GM12801 (cell line): ENCODE measurements around the gene DNAJC27.

Experiments used
- TF ChIP-seq, protein P1 (sequence below): IDR thresholded peaks from one replicate; pipeline ENCODE4 v1.5.1; 2011; ENCODE audit warnings: control low read depth; ENCODE audit not compliant: insufficient read length; ENCODE audit errors: extremely low read depth

Gene DNAJC27

DNA sequence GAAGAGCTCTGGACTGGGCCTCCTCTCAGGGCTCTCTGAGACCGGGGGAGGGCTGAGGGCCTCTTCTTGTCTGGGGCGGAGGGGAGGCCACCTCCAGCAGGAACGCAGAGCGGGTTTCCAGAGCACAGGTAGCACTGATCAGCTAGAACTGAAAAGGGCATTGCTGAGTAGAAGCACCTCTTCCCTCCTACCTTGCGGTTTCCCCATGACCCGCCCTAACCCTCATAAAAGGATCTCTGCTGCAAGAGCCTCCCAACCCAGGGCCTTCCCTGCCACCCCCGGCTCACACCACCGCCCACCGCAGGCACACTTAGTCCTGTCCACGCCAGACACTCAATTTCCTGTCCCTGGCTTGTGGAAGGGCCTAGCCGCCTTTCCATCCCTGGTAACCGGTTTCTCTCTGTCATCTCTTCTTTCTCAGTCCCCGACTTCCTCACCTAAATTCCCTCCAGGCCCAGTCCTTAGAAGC is 52.7 kb downstream of the DNAJC27 start:
- TF ChIP-seq, protein P1, sequence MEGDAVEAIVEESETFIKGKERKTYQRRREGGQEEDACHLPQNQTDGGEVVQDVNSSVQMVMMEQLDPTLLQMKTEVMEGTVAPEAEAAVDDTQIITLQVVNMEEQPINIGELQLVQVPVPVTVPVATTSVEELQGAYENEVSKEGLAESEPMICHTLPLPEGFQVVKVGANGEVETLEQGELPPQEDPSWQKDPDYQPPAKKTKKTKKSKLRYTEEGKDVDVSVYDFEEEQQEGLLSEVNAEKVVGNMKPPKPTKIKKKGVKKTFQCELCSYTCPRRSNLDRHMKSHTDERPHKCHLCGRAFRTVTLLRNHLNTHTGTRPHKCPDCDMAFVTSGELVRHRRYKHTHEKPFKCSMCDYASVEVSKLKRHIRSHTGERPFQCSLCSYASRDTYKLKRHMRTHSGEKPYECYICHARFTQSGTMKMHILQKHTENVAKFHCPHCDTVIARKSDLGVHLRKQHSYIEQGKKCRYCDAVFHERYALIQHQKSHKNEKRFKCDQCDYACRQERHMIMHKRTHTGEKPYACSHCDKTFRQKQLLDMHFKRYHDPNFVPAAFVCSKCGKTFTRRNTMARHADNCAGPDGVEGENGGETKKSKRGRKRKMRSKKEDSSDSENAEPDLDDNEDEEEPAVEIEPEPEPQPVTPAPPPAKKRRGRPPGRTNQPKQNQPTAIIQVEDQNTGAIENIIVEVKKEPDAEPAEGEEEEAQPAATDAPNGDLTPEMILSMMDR, result no peak

DNA sequence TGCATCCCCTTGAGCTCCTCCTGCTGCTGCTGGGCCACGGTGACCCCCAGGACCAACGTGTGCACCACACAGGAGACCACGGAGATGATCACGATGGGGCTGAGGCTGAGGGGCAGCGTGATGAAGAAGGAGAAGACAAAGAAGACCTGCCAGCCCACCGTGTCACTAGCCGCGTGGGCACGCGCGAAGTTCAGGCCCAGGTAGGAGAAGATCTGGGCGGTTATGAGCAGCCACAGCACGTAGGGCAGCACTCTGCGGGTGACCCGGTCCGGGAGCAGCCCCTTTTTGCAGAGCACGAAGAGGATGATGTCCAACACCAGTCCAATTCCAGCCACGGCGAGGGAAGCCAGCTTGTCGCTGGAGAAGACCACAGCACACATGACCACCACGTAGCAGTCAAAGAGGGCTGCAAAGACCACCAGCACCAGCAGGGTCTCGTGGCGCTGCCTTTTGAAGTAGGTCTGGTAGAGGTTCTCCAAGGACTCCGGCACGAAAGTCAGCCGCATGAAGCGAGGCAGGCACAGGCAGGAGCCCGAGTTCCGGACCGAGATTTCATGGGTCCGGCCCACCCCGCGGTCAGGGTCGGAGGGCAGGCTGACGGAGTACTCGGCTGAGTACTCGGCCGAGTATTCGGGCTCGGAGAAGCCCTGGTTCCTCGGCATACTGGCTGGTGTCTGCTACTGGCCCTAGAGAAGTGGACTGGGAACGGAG is 53.3 kb downstream of the DNAJC27 start:
- TF ChIP-seq, protein P1, result no peak

DNA sequence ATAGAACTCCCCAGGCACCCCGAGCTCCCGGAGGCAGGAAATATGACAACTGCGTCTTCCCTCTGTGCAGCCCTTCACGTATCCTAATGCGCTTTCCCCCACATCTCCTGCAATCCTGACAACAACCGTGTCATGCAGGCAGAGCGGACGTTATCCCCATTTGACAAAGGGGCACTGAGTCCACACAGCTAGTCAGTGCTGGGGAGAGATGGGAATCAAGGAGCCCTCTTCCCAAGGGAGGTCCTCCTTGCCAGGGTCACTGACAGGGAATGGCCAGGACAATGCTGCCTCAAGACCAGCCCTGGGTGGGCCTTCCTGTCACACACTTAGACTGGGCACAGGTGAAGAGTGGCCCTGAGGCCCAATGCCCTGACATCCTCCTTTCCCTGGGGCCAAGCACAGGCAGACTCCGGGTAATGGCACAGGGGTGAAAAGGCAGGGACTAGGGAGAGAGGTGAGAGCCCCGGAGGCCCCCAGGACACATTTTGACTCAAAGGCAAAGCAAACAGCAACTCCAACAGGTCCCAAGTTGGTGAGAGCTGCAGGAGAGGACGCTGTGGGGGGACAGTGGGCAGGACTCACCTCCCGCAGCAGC is 53.9 kb downstream of the DNAJC27 start:
- TF ChIP-seq, protein P1, result no peak

DNA sequence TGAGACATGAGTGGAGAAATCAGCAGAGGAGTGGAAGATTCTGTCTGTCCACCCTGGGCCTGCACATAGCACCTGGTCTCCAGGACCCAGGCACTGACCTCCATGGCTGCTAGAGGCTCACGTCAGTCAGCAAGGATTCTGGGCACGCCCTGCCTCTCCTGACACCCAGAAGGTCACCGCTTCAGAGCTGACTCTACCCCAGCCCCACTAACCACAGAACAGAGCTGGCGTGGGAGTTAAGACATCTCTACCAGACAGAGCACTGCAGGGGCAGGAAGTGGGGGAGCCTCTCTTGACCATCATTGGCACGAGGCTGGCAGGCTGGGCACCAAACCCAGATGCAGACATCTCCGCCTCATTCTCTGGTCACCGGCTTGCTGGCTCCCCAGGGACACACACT is 54.7 kb downstream of the DNAJC27 start:
- TF ChIP-seq, protein P1, result no peak

DNA sequence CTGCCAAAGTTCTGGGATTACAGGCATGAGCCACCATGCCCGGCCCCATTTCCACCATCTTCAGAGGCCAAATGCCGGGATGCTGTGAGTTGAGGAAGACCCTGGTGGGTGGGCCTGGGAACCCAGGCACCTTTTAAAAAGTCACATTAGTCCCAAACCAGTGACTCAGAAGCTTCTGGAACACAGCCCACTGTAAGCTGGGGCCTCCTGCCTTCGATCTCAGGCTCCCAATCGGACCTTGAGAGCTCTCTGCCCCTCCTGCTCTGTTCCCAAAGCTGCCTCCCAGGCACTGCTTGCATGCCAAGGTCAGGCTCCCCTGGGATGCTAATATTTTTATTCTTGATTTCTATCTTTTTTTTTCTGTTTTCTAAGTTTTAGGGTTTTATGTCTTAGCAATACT is 56.0 kb downstream of the DNAJC27 start:
- TF ChIP-seq, protein P1, result no peak

DNA sequence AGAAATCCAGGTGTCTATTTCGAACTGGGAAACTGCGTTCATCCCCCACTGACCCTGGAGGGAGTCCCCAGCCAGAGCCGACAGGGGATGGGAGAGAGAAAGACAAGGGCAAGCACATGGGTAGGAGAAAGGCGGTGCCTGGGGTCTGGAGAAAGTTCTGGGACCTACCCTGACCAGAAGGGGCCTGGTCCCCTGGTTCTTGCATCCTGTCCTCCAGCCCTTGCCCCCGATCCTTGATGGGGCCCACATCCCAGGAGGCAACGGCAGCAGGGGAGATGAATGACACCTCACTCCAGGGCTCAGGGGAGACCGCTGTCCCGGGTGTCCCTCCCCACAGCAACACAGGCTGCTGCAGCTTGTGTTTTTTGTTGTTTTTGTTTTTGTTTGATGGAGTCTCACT is 56.6 kb downstream of the DNAJC27 start:
- TF ChIP-seq, protein P1, result no peak

DNA sequence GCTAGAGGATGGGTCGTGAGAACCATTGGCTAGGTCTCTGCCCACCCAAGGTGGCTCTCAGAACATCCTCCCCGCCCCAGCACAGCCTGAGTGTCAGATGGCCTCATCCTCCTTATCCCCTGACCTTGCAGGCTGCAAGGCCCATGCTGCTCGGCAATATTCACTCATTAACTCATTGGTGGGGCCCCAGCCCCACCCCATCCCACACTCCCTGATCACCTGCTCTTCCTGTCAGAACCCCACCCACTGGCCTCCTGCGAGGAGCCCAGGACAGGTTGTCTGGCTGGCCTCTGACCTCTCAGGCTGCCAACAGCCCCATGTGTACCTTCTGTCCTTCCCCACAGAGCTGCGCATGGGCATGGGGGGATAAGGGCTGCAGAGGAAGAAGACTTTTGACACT is 57.0 kb downstream of the DNAJC27 start:
- TF ChIP-seq, protein P1, result no peak
